22Rv1 (cell line): ENCODE results near the gene PPAN.

Source experiments
- H3K27ac ChIP-seq: fragments of 450-650 bp; 2 replicates; pipeline ENCODE4 v1.5.1; 2017
- ZFX ChIP-seq: fragments of 450-650 bp; IDR thresholded peaks from 2 replicates; pipeline ENCODE4 v1.6.1; 2017; ENCODE audit warnings: antibody characterized with exemption, borderline replicate concordance
- TF ChIP-seq, protein P1 (sequence below): fragments of 450-650 bp; IDR thresholded peaks from 2 replicates; pipeline ENCODE4 v1.5.1; 2017; ENCODE audit warnings: mild to moderate bottlenecking

The PPAN gene

DNA sequence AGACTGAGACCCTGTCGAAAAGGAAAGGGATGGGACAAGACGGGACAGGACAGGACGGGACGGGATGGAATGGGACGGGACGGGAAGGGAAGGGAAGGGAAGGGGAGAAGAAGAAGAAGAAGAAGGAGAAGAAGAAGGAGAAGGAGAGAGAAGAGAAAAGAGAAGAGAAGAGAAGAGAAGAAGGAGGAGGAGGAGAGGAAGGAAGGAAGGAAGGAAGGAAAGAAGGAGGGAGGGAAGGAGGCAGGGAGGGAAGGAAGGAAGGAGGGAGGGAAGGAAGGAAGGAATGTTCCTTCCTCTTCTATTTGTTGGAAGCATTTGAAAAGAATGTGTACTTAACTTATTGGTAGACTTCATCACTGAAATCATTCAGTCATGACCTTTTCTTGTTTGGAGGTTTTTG lies 29.6 kb upstream of the PPAN start:
- no peak overlapping the region for H3K27ac ChIP-seq
- TF ChIP-seq ZFX, result no peak
- TF ChIP-seq, protein P1, sequence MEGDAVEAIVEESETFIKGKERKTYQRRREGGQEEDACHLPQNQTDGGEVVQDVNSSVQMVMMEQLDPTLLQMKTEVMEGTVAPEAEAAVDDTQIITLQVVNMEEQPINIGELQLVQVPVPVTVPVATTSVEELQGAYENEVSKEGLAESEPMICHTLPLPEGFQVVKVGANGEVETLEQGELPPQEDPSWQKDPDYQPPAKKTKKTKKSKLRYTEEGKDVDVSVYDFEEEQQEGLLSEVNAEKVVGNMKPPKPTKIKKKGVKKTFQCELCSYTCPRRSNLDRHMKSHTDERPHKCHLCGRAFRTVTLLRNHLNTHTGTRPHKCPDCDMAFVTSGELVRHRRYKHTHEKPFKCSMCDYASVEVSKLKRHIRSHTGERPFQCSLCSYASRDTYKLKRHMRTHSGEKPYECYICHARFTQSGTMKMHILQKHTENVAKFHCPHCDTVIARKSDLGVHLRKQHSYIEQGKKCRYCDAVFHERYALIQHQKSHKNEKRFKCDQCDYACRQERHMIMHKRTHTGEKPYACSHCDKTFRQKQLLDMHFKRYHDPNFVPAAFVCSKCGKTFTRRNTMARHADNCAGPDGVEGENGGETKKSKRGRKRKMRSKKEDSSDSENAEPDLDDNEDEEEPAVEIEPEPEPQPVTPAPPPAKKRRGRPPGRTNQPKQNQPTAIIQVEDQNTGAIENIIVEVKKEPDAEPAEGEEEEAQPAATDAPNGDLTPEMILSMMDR, result no peak

DNA sequence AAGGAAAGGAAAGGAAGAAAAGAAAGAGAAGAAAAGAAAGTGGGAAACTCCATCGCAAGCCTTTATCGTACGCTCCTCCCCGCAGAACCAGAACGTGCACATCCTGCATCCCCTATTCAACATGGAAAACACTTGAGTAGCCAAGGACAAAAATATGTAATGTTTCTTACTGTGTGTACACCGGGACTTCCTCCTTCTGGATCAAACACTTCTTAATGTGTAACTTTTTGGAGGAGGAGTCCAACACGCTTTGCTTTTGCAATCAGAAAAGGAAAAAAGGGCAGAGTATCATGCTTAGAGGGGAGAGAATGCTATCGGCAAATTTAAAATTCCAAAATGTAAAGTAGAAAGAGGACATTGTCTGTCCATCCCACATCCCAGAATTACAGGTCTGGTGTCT lies 27.8 kb upstream of the PPAN start:
- TF ChIP-seq, protein P1, result no peak
- no peak overlapping the region for H3K27ac ChIP-seq

DNA sequence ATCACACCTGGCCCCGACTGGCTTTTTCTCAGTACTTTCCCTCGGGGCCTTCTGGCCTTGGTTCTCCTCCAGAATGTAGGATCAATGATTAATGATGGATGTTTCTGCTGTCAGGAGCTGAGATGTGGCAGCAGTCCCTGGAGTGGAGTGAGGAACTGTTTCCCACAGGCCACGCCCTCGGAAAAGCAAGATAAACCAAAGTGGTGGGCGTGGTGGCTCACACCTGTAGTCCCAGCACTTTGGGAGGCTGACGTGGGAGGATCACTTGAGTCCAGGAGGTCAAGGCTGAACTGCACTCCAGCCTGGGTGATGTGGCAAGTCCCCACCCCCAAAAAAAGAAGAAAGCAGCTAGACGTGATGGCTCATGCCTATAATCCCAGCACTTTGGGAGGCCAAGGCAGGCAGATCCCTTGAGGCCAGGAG lies 27.1 kb upstream of the PPAN start:
- TF ChIP-seq, protein P1, result no peak
- TF ChIP-seq ZFX, result no peak
- H3K27ac ChIP-seq, result no peak overlapping the region

DNA sequence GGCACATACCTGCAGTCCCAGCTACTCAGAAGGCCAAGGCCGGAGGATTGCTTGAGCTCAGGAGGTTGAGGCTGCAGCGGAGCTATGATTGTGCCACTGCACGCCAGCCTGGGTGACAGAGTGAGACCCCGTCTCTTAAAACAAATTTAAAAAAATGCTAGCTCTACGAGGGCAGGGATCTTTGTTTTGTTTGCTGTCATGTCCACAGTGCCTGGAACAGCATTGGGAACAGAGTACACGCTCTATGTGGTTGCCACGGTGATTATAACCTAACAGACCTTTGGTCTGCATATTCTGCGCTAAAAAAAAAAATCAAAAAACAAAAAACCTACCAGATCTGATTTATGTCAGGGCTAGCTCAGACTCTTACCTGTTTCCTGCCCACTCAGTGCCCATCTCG lies 22.3 kb upstream of the PPAN start:
- TF ChIP-seq ZFX, result no peak
- TF ChIP-seq, protein P1, result no peak
- H3K27ac ChIP-seq, result no peak overlapping the region

DNA sequence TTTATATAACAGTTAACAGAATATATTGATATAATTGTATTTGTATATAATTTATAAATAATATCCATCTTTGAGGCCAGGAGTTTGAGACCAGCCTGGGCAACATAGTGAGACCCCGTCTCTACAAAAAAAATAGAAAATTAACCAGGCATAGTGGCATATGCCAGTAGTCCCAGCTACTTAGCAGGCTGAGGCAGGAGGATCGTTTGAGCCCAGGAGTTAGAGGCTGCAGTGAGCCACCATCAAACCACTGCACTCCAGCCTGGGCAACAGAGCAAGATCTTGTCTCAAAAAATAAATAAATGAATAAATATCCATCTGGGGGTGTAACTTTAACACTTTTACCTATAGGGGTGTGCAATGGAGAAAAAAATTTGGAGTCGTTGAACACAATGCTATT lies 21.4 kb upstream of the PPAN start:
- no peak for TF ChIP-seq ZFX
- TF ChIP-seq, protein P1, result no peak
- H3K27ac ChIP-seq, result no peak overlapping the region

DNA sequence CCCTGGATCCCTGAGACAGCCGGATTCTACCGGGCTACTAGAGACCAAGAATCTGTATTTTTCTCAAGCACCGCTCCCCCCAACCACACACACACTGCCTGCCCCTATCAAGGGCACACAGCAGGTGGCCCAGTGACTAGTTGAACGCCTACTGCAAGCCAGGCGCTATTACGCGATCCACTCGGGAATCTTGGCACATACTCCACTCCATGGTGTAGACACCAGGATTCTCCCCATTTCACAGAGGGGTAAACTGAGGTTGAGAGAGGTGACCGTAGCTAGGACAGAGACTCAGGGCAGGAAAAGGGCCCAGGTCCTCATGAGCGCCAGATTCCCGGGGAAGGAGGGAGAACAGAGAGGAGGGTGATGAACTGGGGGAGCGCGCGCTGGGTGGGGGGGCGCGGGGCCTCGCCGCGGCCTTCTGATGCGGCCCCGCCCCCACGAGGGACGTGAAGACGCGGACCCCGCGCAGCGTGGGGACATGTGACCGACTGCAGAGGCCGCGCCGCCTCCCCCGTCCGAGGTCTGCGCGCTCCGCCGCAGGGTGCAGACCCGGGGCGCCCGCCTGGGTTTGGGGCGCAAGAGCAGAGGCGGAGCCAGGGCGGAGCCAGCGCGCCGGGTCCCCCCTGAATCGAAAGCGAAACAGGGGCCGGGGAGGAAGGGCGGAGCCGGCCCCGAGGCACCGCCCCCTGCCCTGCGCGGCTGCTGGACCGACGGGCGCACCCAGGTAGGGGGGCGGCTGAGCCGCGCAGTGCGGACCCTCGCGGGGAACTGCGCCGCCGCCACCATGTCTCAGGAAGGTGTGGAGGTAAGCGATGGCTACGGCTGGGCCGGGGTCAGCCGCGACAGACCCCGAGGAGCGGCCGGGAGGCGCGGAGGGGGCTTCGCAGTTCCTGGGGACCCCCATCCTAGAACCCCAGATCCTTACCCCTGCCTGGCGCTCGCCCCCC lies 20.2 kb upstream of the PPAN start, which contains the start of gene SHFL:
TSS of gene SHFL (plus strand) at position 677 of the 950 bp plus-strand sequence. CDS start at position 788, 111 bp downstream.
- TF ChIP-seq, protein P1, result no peak
- TF ChIP-seq ZFX, result no peak

DNA sequence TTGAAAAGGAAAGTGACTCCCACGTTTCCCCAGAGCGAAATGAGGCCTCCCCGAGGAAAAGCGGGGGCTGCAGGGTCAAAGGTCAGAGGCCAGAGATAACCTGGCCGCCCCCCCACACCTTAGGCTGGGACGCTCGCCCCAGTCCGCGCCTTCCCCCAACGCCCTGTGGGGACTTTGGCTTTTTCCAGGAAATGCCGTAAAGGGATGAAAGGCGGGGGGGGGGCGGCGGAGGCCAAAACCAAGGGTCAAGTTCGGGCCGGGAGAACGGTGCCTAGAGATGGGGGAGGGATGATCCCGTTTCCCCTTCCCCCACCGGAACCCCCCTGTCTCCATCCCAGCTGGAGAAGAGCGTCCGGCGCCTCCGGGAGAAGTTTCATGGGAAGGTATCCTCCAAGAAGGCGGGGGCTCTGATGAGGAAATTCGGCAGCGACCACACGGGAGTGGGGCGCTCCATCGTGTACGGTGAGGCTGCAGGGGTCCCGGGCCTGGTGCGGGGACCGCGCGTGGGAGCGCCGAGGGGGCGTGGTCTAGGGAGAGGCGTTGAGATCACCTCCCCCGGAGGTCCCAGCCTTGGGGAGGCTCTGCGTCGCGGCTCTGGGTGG lies 19.5 kb upstream of the PPAN start:
- no peak overlapping the region for H3K27ac ChIP-seq
- TF ChIP-seq ZFX, result no peak
- TF ChIP-seq, protein P1, result no peak

More for the DNA sequence above, 20.2 kb upstream of the PPAN start, which contains the start of gene SHFL:
- no peak within 1 kb of the TSS for H3K27ac ChIP-seq
